Naive B cell (primary cell): Measurements from ENCODE around the gene DRICH1. TPM values are rescaled to one million over a fixed set of nuclear protein-coding genes. Genes with fewer than 3 reads are reported as not detected.
"Not testable (repeated sequence)": the region's sequence is repeated elsewhere in the genome, so short reads cannot be mapped to it uniquely, and the experiment has no call there.

ENCODE experiments used
- ATAC-seq, 2 donors: fragments of 150-1000 bp; cut with Tn5 transposase; 2 replicates each; pipeline ENCODE4 v1.10.0; 2021; ENCODE audit warnings: low read depth in 2 of 2, mild to moderate bottlenecking in 2 of 2, moderate library complexity in 2 of 2
- DNase-seq: peaks from one replicate; pipeline ENCODE4 v3.0.0; 2022
- H3K27ac Mint-ChIP-seq, 6 donors: one replicate each; pipeline ENCODE4 v1.8.0; 2020 to 2022; ENCODE audit warnings: mild to moderate bottlenecking in 6 of 6, mixed read lengths in 6 of 6, moderate library complexity in 5 of 6, inconsistent platforms in 2 of 6
- H3K27me3 Mint-ChIP-seq, 3 donors: one replicate each; pipeline ENCODE4 v1.8.0; 2021 to 2022; ENCODE audit warnings: mixed read lengths in 3 of 3, mild to moderate bottlenecking in 1 of 3
- H3K36me3 Mint-ChIP-seq, 2 donors: one replicate each; pipeline ENCODE4 v1.8.0; 2020 to 2022; ENCODE audit warnings: mixed read lengths in 2 of 2, inconsistent platforms in 1 of 2, mild to moderate bottlenecking in 1 of 2
- H3K4me1 Mint-ChIP-seq, 3 donors: one replicate each; pipeline ENCODE4 v1.8.0; 2020 to 2022; ENCODE audit warnings: mixed read lengths in 3 of 3, inconsistent platforms in 1 of 3, mild to moderate bottlenecking in 1 of 3, moderate library complexity in 1 of 3
- H3K4me3 Mint-ChIP-seq, 8 donors: one replicate each; pipeline ENCODE4 v1.8.0; 2020 to 2022; ENCODE audit warnings: mild to moderate bottlenecking in 8 of 8, mixed read lengths in 8 of 8, moderate library complexity in 8 of 8, inconsistent platforms in 2 of 8
- H3K9me3 Mint-ChIP-seq, 7 donors: one replicate each; pipeline ENCODE4 v1.8.0; 2020 to 2022; ENCODE audit warnings: mixed read lengths in 7 of 7, mild to moderate bottlenecking in 5 of 7, inconsistent platforms in 2 of 7, moderate library complexity in 1 of 7
- polyA plus RNA-seq, 6 donors: library from polyadenylated mRNA; unstranded; fragments of 300-500 nt; fragmentation: Illumina TruSeq; gene quantifications; one replicate each; pipeline ENCODE4 v1.2.3, GENCODE V29; 2021; ENCODE audit warnings: low read depth in 6 of 6

Gene DRICH1
- polyA plus RNA-seq, 6 donors from 2014 or later: 0.21 to 0.23 TPM; not detected in 4

- Mint-ChIP-seq H3K27ac (peak overlapping the region in 2 of 6 donors; percentile 25 to 54), H3K9me3 (no peaks in the 10 kb centered on the region)
Measured at GRCh38 chr22:23603266-23603665, 28.9 kb downstream of the DRICH1 start.

GRCh38 chr22:23598805-23599518 lies 33.2 kb downstream of the DRICH1 start:
- no peak overlapping the region for H3K27ac Mint-ChIP-seq
- peaks cover 0 to 6% (median 0%) of the 10 kb centered on the region in 3 donors for H3K27me3 Mint-ChIP-seq
- no peaks in the 10 kb centered on the region for H3K36me3 Mint-ChIP-seq
- DNase-seq (no peak), ATAC-seq (no peak)
- no peaks in the 10 kb centered on the region for H3K9me3 Mint-ChIP-seq
- peak overlapping the region in 1 of 8 donors; percentile 60 for H3K4me3 Mint-ChIP-seq
- H3K4me1 Mint-ChIP-seq: no peaks in the 10 kb centered on the region

More at GRCh38 chr22:23603266-23603665, 28.9 kb downstream of the DRICH1 start:
- ATAC-seq (no peak), DNase-seq (no peak)
- Mint-ChIP-seq H3K4me3 (no peak overlapping the region), H3K4me1 (no peaks in the 10 kb centered on the region), H3K27me3 (peaks cover 0 to 6% (median 0%) of the 10 kb centered on the region in 3 donors), H3K36me3 (no peaks in the 10 kb centered on the region)

- DNase-seq, H3K9me3 Mint-ChIP-seq, H3K4me1 Mint-ChIP-seq, H3K4me3 Mint-ChIP-seq, ATAC-seq, H3K36me3 Mint-ChIP-seq, H3K27me3 Mint-ChIP-seq: not testable (repeated sequence)
- peak overlapping the region in 1 of 6 donors; percentile 42 for H3K27ac Mint-ChIP-seq
Measured at GRCh38 chr22:23597576-23598268, 34.4 kb downstream of the DRICH1 start.

GRCh38 chr22:23595904-23596303 lies 36.2 kb downstream of the DRICH1 start:
- H3K27ac Mint-ChIP-seq: peak overlapping the region in 2 of 6 donors; percentile 51 to 81
- not testable (repeated sequence) for H3K4me3 Mint-ChIP-seq, ATAC-seq, H3K27me3 Mint-ChIP-seq, H3K4me1 Mint-ChIP-seq, H3K9me3 Mint-ChIP-seq, DNase-seq, H3K36me3 Mint-ChIP-seq

- Mint-ChIP-seq H3K27me3 (peaks cover 0 to 6% (median 3%) of the 10 kb centered on the region in 3 donors), H3K4me3 (peak overlapping the region in 1 of 8 donors; percentile 29), H3K9me3 (peaks cover 0 to 9% (median 1%) of the 10 kb centered on the region in 7 donors), H3K27ac (peak overlapping the region in 1 of 6 donors; percentile 41), H3K36me3 (peaks cover 0 to 9% of the 10 kb centered on the region in 2 donors), H3K4me1 (peaks cover 4 to 13% (median 6%) of the 10 kb centered on the region in 3 donors)
- no peak for DNase-seq
- ATAC-seq: no peak
Measured at GRCh38 chr22:23591846-23592245, 40.3 kb downstream of the DRICH1 start.

GRCh38 chr22:23591201-23591791 lies 40.8 kb downstream of the DRICH1 start:
- Mint-ChIP-seq H3K27ac (peak overlapping the region in 1 of 6 donors; percentile 28), H3K27me3 (peaks cover 0 to 6% (median 4%) of the 10 kb centered on the region in 3 donors), H3K4me3 (no peak overlapping the region), H3K36me3 (peaks cover 0 to 9% of the 10 kb centered on the region in 2 donors), H3K4me1 (peaks cover 4 to 13% (median 6%) of the 10 kb centered on the region in 3 donors), H3K9me3 (peaks cover 0 to 9% (median 1%) of the 10 kb centered on the region in 7 donors)
- peak; percentile 51 for DNase-seq
- peak; percentile 66 to 77 for ATAC-seq

GRCh38 chr22:23583836-23584235 lies 48.3 kb downstream of the DRICH1 start:
- peak overlapping the region in 1 of 6 donors; percentile 72 for H3K27ac Mint-ChIP-seq
- H3K4me1 Mint-ChIP-seq: peaks cover 20 to 44% (median 31%) of the 10 kb centered on the region in 3 donors
- H3K27me3 Mint-ChIP-seq: peaks cover 8 to 17% (median 15%) of the 10 kb centered on the region in 3 donors
- DNase-seq (peak; percentile 5), ATAC-seq (peak; percentile 59 to 60)
- no peaks in the 10 kb centered on the region for H3K9me3 Mint-ChIP-seq
- H3K4me3 Mint-ChIP-seq: no peak overlapping the region
- no peaks in the 10 kb centered on the region for H3K36me3 Mint-ChIP-seq

- ATAC-seq (no peak), DNase-seq (no peak)
- peaks cover 20 to 44% (median 34%) of the 10 kb centered on the region in 3 donors for H3K4me1 Mint-ChIP-seq
- H3K36me3 Mint-ChIP-seq: no peaks in the 10 kb centered on the region
- H3K27me3 Mint-ChIP-seq: peaks cover 10 to 17% (median 15%) of the 10 kb centered on the region in 3 donors
- no peak overlapping the region for H3K4me3 Mint-ChIP-seq
- no peaks in the 10 kb centered on the region for H3K9me3 Mint-ChIP-seq
- peak overlapping the region in 1 of 6 donors; percentile 37 for H3K27ac Mint-ChIP-seq
Measured at GRCh38 chr22:23583153-23583552, 49.0 kb downstream of the DRICH1 start.

- H3K27ac Mint-ChIP-seq: peak overlapping the region in 1 of 6 donors; percentile 52
- H3K4me3 Mint-ChIP-seq: peak overlapping the region in 5 of 8 donors; percentile 5 to 72 (median 32)
- peaks cover 13 to 22% (median 20%) of the 10 kb centered on the region in 3 donors for H3K27me3 Mint-ChIP-seq
- H3K9me3 Mint-ChIP-seq: no peaks in the 10 kb centered on the region
- DNase-seq (no peak), ATAC-seq (peak in 1 of 2 donors; percentile 29)
- peaks cover 20 to 51% (median 40%) of the 10 kb centered on the region in 3 donors for H3K4me1 Mint-ChIP-seq
- no peaks in the 10 kb centered on the region for H3K36me3 Mint-ChIP-seq
Measured at GRCh38 chr22:23581260-23581650, 50.9 kb downstream of the DRICH1 start.

GRCh38 chr22:23580576-23581259 lies 51.4 kb downstream of the DRICH1 start:
- H3K36me3 Mint-ChIP-seq: no peaks in the 10 kb centered on the region

GRCh38 chr22:23579870-23580575 lies 52.1 kb downstream of the DRICH1 start, which contains the start of gene IGLL1:
IGLL1 (minus strand) TSS chr22:23580290; CDS start chr22:23580190, 100 bp downstream.
- Mint-ChIP-seq H3K4me3 (peak within 1 kb of the TSS in 7 of 8 donors; percentile 19 to 88 (median 66)), H3K36me3 (no peaks in the 10 kb centered on the region), H3K27ac (peak within 1 kb of the TSS in 3 of 6 donors; percentile 49 to 88 (median 52)), H3K9me3 (no peaks in the 10 kb centered on the region), H3K27me3 (peaks cover 9 to 32% (median 29%) of the 10 kb centered on the region in 3 donors), H3K4me1 (peaks cover 23 to 49% (median 44%) of the 10 kb centered on the region in 3 donors)
- DNase-seq (no peak), ATAC-seq (no peak)

More at GRCh38 chr22:23580576-23581259, 51.4 kb downstream of the DRICH1 start:
- ATAC-seq (peak in 1 of 2 donors; percentile 8), DNase-seq (no peak)
- H3K9me3 Mint-ChIP-seq: no peaks in the 10 kb centered on the region
- H3K4me1 Mint-ChIP-seq: peaks cover 20 to 51% (median 43%) of the 10 kb centered on the region in 3 donors
- H3K4me3 Mint-ChIP-seq: peak overlapping the region in 5 of 8 donors; percentile 5 to 72 (median 32)
- peaks cover 11 to 28% (median 25%) of the 10 kb centered on the region in 3 donors for H3K27me3 Mint-ChIP-seq
- peak overlapping the region in 1 of 6 donors; percentile 52 for H3K27ac Mint-ChIP-seq

GRCh38 chr22:23579280-23579679 lies 52.8 kb downstream of the DRICH1 start:
- no peak for DNase-seq
- H3K27me3 Mint-ChIP-seq: peaks cover 7 to 32% (median 22%) of the 10 kb centered on the region in 3 donors

More at GRCh38 chr22:23579280-23579679, 52.8 kb downstream of the DRICH1 start:
- Mint-ChIP-seq H3K27ac (peak overlapping the region in 2 of 6 donors; percentile 49 to 88), H3K4me3 (peak overlapping the region in 5 of 8 donors; percentile 25 to 88 (median 71)), H3K36me3 (no peaks in the 10 kb centered on the region), H3K4me1 (peaks cover 19 to 43% (median 42%) of the 10 kb centered on the region in 3 donors), H3K9me3 (no peaks in the 10 kb centered on the region)
- ATAC-seq: no peak
